AG08396 (cell line): ENCODE measurements around the gene NELFB.

ENCODE experiments used
- DNase-seq: peaks from one replicate; pipeline ENCODE4 v3.0.0; 2012; ENCODE audit warnings: low spot score, mixed read lengths

Gene NELFB

DNA sequence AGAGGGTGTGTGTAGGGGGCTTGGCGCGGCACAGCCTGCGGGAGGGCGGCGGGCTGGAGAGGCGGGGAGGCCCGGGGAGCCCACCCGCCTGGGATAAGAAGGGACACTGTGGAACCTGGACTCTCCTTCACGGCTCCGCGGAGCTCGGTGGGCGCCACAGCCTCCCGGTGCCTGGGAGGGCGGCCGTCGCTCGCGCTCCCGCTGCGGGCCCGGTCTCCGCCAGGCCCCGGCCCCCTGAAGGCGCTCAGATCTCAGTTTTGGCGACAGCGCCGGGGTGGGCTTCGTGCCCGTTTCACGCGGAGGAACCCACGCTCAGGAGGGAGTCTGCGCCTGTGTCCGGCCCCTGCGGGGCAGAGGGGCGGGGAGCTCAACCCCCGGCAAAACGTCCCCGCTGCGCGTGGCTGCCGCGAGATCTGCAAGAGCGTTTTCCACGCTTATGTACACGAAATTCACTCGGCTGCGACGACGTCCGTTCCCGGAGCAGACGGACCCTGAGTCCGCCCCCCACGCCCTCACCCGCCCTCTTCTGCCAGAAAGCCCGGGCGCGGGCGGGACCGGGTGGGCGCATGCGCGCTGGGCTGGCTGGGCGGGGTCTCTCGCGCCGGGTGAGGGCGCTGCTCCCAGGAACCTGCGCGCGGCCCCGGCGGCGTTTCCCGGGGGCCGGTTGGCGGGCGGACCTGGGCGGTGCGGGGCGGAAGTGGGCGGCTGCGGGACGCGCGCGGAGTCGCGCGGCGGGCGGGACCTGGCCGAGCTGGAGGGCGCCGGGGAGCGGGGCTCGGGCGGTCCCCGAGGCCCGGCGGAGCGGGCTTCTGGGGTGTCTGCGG is at the start of gene NELFB:
Gene NELFB (plus strand): TSS at position 704 of the 824 bp plus-strand sequence.
- peak; percentile 100 for DNase-seq

DNA sequence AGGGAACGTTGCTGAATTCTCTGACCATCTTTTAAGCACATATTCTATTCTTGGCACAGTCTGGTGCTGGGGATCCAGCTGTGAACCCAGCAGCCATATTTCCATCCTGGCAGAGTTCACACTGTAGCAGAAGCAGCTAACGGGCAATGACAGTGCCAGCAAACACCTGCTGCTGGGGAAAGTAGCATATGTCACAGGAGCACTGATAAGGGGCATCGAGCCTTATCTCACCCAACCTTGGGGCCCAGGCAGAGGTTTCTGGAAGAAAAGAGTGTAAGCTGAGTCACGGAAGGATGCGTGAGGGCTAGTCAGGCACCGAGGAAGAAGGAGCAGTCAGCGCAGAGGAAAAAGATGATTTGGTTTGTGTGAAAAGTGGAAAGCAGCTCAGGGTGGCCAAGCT is 48.5 kb upstream of the NELFB start:
- DNase-seq, result no peak

DNA sequence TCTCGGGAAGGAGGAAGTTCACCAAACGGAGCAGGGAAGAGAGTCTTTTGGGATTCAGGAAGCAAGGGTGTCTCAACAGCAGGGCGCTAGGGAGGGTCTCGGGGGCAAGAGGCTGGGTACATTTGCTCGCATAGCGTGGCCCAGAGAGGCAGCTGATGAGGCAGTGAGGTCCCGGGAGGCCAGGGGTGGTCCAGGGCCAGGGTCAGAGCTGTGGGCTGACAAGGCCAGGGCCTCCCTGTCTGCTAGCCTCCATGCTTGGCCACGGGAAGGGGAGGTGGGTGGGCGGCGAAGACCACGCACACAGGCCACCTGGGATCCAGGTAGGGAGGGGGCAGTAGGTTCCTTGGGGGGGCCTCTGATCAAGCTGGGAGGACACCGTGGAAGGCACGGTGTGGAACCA is 43.6 kb upstream of the NELFB start:
- DNase-seq, result no peak

DNA sequence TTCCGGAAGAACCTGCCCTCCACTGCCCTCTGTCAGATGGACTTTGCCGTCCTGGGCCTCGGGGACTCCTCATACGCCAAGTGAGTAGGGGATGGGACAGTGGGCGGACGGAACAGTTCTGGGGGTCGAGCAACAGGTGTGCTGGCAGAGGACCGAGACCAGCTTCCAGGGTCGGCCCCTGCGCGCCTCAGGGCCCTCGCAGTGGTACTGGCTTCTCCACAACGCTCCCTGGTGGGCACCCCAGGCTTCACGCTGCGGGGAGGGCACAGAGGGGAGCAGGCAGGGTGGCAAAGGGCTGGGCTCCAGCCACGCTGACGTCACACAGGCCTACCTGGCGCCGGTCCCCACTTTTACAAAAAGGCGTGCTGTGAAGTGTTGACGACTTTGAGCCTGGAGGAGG is 42.6 kb upstream of the NELFB start:
- no peak for DNase-seq

DNA sequence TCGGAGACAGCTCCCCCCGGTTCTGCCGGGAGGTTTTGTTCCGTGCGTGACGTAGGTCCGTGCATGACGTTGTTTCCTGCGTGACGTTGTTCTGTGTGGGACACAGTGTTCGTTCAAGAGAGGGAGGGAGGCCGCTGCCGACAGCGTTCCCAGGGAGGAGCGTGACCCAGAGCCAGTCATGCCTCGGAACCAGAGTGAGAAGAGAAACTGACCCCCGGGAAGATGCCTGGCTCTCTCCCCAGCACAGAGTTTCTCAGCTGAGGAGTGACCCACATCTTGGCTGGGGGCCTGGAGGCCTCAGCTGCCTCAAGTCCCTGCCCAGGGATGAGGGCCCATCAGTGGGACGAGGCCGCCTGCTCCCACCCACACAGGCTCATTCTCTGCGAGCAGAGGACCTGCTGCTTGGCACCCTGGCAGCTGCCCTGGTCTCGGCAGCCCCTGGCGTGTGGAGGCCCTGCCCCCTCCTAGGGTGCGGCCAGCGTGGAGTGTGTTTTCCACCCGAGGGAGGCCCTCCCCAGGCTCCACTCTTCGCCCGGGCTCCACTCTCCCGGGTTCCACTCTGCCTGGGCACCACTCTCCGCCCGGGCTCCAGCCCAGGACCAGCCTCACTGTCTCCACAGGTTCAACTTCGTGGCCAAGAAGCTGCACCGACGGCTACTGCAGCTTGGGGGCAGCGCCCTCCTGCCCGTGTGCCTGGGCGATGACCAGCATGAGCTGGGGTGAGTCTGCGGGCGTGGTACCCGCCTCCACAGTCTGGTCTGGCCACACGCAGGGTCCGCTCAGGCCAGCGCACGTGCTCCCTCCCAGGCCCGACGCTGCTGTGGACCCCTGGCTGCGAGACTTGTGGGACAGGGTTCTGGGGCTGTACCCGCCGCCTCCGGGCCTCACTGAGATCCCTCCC is 41.7 kb upstream of the NELFB start:
- DNase-seq, result no peak

DNA sequence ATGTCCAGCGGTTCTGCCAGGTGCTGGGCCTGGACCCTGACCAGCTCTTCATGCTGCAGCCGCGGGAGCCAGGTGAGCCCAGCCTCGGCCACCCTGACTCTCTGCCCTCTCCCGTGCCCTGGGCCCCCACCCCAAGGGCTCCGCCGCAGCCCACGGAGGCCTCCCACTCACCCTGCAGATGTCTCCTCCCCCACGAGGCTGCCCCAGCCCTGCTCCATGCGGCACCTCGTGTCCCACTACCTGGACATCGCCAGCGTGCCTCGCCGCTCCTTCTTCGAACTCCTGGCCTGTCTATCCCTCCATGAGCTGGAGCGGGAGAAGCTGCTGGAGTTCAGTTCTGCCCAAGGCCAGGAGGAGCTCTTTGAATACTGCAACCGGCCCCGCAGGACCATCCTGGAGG is 40.5 kb upstream of the NELFB start:
- no peak for DNase-seq

DNA sequence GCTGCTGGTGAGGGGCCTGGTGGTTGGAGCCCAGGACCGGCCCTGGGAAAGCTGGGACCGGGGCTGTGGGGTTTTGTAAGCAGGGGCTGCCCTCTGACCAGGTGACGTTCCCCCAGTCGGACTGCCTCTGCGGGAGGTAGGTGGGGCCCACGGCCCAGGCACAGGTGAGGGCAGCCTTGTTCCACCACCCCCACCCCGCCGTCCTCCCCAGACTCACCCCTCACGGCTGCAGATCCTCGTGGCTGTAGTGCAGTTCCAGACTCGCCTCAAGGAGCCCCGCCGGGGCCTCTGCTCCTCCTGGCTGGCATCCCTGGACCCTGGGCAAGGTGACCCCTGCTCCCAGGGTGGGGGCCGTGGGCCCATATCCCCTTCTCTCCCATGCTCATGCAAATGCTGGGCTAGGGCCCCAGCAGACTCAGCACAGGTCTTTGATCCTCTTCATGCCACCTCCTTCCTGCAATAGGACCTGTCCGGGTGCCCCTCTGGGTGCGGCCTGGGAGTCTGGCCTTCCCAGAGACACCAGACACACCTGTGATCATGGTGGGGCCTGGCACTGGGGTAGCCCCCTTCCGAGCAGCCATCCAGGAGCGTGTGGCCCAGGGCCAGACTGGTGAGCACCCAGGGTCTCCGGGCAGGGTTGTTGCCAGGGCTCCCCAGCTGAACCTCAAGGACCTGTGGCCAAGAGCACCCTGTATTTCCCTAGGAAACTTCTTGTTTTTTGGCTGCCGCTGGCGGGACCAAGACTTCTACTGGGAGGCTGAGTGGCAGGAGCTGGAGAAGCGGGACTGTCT is 39.7 kb upstream of the NELFB start:
- DNase-seq, result no peak

DNA sequence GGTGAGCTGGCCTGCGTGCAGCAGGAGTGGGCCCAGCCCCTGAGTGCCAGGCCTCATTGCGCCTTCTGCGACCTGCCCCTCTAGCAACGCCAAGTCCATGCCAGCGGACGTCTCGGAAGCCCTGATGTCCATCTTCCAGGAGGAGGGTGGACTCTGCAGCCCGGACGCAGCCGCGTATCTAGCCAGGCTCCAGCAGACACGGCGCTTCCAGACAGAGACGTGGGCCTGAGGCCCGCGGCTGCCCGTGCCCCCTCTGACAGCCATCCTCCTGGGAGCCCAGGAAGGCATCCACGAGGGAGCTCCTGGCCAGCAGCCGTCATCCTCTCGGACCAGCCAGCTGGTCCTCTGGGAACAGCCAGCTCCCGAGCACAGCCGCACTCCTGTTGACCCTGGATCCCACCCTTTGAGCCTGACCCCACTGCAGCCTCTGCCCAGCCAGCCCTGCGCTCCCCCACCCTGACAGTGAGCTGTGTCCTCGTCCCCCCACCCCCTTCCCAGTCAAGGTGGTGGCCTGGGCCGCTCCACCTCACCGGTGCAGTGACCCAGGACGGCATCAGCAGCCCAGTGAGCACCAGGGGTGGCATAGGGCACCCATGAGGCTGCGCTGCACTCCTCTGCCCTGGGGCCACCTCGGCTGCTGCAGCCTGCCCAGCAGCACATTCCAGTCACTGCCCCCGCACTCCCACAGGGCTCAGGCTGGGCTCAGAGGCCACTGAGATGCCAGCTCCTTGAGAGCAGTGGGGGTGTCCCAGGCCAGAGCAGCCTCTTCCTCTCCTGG is 38.8 kb upstream of the NELFB start:
- no peak for DNase-seq

DNA sequence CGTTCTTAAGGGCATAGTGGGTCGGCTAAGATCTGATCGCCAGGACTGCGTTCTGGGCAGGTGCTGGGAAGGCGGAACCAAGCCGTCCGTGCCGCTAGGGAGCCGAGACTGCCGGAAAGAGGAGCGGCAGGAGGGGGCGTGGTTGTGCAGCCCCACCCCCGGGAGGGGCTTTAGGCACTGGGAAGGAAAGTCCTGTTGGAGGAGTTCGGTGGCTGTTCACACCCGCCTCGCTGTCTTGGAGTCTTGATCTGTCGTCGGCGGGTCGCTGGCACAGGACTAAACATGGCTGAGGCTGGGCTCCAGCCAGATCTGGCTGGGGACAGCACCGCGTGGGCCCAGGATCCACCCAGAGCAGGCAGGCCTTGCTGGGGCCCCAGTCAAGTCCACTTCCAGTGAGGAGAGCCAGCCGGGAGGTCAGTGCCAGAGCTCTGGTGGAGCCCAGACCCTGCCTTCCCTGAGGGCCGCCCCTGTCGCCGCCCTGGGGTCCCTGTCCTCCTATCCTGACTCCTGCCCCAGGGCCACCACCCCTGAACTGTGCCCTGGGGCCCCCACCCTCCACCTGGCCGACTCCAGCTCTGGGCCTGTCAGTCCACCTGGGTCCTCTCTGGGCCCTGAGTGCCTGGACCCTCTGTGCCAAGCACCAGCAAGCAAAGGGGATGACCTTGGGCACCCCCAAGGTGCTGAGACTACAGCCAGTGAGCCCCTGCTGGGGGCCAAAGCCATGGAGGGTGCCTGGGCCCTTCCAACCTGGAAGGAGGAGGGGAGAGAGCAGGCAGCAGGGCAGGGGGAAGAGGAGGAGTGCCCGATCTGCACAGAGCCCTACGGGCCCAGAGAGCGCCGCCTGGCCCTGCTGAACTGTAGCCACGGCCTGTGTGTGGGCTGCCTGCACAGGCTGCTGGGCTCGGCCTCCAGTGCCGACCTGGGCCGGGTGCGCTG is 37.6 kb upstream of the NELFB start:
- peak; percentile 77 for DNase-seq

DNA sequence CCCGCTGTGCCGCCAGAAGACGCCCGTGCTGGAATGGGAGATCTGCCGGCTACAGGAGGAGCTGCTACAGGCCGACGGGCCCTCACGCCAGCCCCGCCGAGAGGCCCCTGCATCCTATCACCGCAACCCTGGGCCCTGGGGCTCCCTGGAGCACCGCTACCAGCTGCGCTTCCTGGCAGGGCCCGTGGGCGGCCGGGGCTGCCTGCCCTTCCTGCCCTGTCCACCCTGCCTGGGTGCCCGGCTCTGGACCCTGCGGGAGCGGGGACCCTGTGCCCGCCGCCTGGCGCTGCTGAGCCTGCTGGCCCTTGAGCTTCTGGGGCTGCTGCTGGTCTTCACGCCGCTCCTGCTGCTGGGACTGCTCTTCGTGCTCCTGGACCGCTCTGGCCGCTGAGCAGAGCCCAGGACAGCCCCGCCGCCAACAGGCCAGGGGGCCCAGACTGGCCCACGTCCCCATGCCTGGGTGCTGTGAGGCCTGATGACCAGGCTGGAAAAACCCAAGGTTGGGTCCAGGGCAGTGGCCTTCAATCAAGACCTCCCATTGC is 36.8 kb upstream of the NELFB start:
- DNase-seq, result no peak

DNA sequence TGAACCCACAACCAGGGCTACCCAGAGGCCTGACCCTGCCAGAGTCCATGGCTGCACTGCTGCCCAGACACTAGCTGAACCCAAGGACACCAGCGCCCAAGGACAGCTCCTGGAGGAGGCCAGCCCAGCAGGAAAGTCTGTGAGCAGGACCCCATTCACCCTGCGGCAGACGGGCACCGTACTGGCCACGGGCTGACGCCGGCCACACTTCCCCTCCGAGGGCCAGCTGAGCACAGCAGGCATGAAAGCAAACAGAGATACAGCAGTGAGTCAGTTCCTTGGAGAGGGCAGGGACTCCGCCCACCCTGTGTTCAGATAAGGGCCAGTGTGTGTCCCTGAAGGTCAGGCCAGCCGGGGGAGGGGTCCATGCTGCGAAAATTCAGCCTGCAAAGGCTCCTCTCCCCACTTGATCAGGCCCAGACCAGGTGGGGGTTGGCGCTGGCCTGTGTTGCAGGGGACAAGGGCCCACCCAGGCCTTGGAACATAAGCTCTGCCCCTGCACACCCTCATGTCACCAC is 36.3 kb upstream of the NELFB start:
- peak; percentile 75 for DNase-seq

DNA sequence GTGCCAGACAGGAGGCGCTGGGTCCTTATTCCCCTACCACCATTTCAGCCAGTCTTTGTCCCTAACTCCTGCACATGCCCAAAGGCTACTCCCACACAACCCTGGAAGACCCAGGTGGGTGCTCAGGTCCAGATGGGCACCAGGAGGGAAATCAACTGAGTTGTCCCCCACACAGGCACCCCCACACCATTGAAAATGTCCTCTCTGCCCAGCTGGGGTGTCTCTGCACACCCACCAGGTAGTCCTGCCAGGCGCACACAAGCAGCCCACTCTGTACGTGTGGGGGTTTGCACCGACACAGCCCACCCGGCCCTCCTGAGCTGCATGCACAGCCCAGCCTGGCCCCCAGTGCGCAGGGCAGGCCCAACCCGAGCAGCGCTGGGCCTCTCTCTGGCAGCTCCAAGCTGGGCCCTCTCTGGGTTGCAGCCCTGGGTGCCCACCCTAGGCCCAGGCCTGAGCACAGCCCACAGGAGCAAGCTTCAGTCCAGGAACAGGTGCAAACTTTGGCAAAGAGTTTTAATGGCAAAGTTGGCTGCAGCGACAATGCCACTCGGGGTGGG is 35.3 kb upstream of the NELFB start:
- no peak for DNase-seq

DNA sequence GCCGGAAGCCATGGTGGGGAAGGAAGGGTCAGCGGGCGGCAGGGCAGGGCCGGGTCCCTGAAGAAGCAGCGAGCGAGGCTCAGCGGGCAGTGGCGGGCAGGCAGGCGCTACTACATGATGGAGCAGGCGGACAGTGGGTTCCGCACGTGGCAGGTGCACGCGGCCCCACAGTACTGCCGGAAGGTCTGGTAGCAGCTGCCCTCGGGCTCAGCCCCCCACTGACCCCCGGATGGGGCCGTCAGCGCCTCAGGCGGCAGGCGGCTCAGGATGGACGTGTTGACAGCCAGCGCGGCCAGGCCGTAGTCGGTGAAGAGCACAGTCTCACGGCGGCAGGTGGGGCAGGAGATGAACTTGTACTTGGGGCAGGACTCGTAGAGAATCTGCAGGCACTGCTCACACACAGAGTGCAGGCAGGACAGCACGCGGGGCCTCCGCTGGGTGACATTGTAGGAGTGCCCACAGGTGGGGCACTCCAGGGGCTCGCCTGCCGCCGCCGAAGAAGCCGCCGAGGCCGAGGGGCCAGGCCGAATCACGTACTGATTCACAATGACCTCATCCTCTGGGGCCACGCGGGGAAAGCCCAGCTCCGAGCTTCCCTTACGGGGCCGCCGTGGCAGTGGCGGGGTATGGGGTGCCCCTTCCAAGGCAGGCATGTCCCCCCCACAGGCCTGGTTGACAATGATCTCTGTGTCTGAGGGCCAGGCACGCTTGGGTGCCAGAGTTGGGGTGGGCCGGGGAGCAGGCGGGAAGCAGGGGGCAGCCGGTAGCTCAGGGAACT is 34.6 kb upstream of the NELFB start:
- no peak for DNase-seq

DNA sequence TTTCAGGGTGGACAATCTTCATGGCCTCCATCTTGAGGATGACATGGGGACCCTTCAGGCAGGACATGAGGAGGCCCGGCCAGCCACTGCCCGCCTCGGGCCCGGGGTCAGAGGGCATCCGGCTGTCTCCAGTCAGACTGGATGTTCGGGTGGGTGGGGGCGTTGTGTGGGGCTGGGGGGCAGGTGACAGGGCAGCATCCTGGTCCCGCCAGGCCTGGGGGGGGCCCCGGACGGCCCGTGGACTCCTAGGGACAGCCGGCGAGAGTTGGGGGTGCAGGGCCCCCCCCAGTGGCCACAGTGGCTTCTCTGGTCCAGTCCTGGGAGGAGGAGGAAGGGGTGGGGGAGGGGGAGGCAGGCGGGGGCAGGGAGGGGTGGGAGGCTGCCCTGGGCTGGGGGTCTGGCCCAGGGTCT is 34.0 kb upstream of the NELFB start:
- no peak for DNase-seq

DNA sequence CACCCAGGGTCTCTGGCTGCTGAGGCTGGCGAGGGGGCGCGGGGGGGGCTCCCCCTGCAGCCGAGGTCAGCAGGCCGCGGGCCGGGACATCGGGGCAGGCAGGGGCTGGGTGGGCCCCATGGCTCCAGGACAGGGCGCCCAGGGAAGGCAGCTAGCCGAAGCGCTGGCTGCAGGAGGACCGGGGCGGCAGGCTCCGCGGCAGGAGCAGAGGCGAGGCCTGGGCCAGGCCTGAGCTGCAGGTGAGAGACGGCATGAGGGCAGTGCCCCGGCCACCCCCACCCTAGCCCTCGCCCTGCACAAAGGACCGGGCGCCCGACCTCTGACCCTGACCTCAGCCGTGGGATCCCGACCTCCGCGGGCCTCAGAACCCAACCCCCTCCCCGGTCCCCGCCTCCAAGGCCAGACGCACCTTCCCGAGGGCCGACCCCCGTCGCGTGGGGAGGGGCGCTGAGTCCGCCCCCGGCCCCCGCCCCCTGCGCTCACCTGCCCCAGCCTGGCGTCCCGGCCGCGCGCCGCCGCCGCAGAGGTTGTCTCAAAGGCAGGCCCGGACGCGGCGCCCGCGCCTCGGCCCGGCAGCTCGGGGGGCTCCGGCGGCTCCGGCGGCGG is 33.5 kb upstream of the NELFB start:
- DNase-seq, result no peak

DNA sequence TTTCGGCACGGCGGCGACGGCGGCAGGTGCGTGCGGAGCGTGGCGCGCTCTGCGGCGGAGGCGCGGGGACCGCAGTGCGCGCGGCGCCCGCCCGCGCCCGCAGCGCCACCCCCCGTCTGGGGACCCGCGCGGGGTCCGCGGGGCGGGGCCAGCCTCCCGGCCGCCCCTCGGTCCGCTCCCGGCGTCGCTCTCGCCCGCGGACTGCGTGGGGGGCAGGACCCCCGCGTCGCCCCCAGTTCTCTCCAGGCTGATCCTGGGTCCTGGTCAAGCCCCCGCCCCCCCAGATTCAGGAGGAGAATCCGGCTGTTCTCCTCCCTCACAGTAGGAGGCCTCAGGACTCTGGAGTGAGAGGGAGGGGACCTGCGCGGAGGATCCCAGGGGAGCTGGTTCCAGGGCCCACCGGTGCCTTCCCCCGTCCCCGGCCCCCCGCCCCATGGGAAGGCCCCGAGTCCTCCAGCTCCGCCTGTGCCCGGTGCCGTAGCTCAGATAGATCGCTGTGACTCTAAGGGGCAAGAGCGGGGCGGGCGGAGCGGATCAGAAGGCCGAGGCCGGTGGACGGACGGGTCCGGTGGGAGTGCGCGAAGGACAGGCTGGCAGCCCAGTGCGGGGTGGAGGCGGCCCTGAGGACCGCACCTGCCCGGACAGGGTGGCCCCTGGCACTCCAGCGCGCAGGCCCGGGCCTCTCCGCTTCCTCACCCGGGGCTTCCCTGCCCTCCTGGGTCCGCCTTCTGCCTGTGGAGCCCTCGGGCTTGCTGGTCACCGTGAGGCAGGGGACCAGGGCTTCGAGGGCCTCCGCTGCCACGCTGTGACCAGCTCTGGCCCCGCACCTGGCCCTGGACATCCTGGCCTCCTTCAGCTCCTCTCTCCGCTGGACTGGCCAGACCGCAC is 32.7 kb upstream of the NELFB start, which contains the start of gene RNF208:
Gene RNF208 (minus strand): TSS at position 51 of the 888 bp plus-strand sequence. CDS start 1,028 bp downstream, outside the sequence.
- DNase-seq, result no peak
